K562 (cell line): ENCODE measurements around the gene SCG3. TPM values are rescaled to one million over a fixed set of nuclear protein-coding genes. Genes with fewer than 3 reads are reported as not detected.

ENCODE experiments used
- ATAC-seq: fragments of 200-7000 bp; cut with Tn5 transposase; 3 replicates; pipeline ENCODE4 v1.9.1; 2020; ENCODE audit warnings: moderate library complexity
- BruUV-seq: library from RNA; stranded (reverse); fragments of 400-500 nt; replicated peaks from 2 replicates; lab custom pipeline; 2021; lab: Mats Ljungman, UMichigan
- CTCF ChIA-PET: fragments of 300-600 bp; formaldehyde crosslinking; extraction: SDS; loops from one replicate; lab custom pipeline; 2021; ENCODE audit warnings: low intra/inter-chr PET ratio; lab: Yijun Ruan, JAX
- POLR2A ChIA-PET: fragments of 300-600, 350-650 bp; sonication (Branson Sonifier 250); formaldehyde crosslinking; extraction: SDS; loops from one replicate; lab custom pipeline; 2021; ENCODE audit warnings: antibody characterized with exemption, inconsistent platforms; lab: Yijun Ruan, JAX
- DNase-seq, 4 experiments: peaks; one replicate each; pipeline versions ENCODE4 v3.0.0 to v3.0.0-alpha.2; 2011 to 2018; ENCODE audit warnings: low spot score in 3 of 4, mixed read lengths in 3 of 4; ENCODE audit errors: extremely low read depth in 1 of 4
- FAIRE-seq: peaks from 2 replicates; lab custom pipeline; 2011; peaks lifted over from hg19 to GRCh38; lab: Jason Lieb, UNC
- H2AFZ ChIP-seq: 2 replicates; pipeline ENCODE4 v1.6.0; 2011; ENCODE audit warnings: low read depth, low read length, control low read depth, inconsistent platforms
- H3K27ac ChIP-seq: fragments of 200-600 bp; 3 replicates; pipeline ENCODE4 v1.8.0; 2011; ENCODE audit warnings: low read depth, mild to moderate bottlenecking, control low read depth, inconsistent platforms, low read length, moderate library complexity, mixed read lengths; ENCODE audit errors: extremely low read depth
- H3K27me3 ChIP-seq, 2 experiments: fragments of 300-600 bp in 1 of 2; 2 replicates in 1 of 2; 3 replicates in 1 of 2; pipeline versions ENCODE4 v1.6.0 to v1.8.0; 2011; ENCODE audit warnings: inconsistent platforms in 2 of 2, low read length in 2 of 2, mild to moderate bottlenecking in 1 of 2, mixed read lengths in 1 of 2, moderate library complexity in 1 of 2; ENCODE audit not compliant: control insufficient read depth in 2 of 2, insufficient read depth in 2 of 2
- H3K36me3 ChIP-seq: fragments of 300-600 bp; 3 replicates; pipeline ENCODE4 v1.8.0; 2011; ENCODE audit warnings: mild to moderate bottlenecking, low read length, inconsistent platforms; ENCODE audit not compliant: control insufficient read depth, insufficient read depth
- H3K4me1 ChIP-seq, 2 experiments: fragments of 200-600 bp in 1 of 2; replicated peaks in 1 of 2; 2 replicates in 1 of 2; 3 replicates in 1 of 2; pipeline versions ENCODE4 v1.5.1 to v1.8.0; 2011; ENCODE audit warnings: inconsistent platforms in 2 of 2, low read length in 2 of 2, mild to moderate bottlenecking in 1 of 2, mixed read lengths in 1 of 2, moderate library complexity in 1 of 2; ENCODE audit not compliant: control insufficient read depth in 2 of 2, insufficient read depth in 2 of 2
- H3K4me2 ChIP-seq: 2 replicates; pipeline ENCODE4 v1.6.1; 2011; ENCODE audit warnings: low read length, control low read depth, inconsistent platforms, mixed read lengths; ENCODE audit not compliant: insufficient read depth
- H3K4me3 ChIP-seq: fragments of 200-600 bp; sonication (generic), shearing (Covaris generic); 2 replicates; pipeline ENCODE4 v1.5.1; 2016; ENCODE audit warnings: control low read depth, inconsistent platforms
- H3K79me2 ChIP-seq: fragments of 200-600 bp; 3 replicates; pipeline ENCODE4 v1.8.0; 2011; ENCODE audit warnings: low read length, inconsistent platforms; ENCODE audit not compliant: control insufficient read depth, insufficient read depth
- H3K9ac ChIP-seq, 2 experiments: 2 replicates each; pipeline versions ENCODE4 v1.6.0 to v1.6.1; 2011; ENCODE audit warnings: low read depth in 2 of 2, low read length in 2 of 2, control low read depth in 1 of 2, inconsistent platforms in 1 of 2, mild to moderate bottlenecking in 1 of 2, mixed read lengths in 1 of 2; ENCODE audit not compliant: insufficient read depth in 1 of 2
- H3K9me1 ChIP-seq: one replicate; pipeline ENCODE4 v1.6.0; 2011; ENCODE audit warnings: inconsistent platforms, mild to moderate bottlenecking, low read length, moderate library complexity; ENCODE audit not compliant: control insufficient read depth, insufficient read depth
- H3K9me3 ChIP-seq: replicated peaks from 2 replicates; pipeline ENCODE4 v1.5.1; 2011; ENCODE audit warnings: low read depth, low read length, inconsistent platforms; ENCODE audit not compliant: control insufficient read depth, insufficient read depth
- H4K20me1 ChIP-seq: replicated peaks from 2 replicates; pipeline ENCODE4 v1.6.1; 2011; ENCODE audit warnings: low read length, inconsistent platforms, mixed read lengths; ENCODE audit not compliant: control insufficient read depth, insufficient read depth
- ARHGAP35 ChIP-seq: fragments of 450-650 bp; IDR thresholded peaks from 2 replicates; pipeline ENCODE4 v1.6.1; 2018; ENCODE audit not compliant: partially characterized antibody
- CEBPG ChIP-seq, 3 experiments: fragments of 200-800 bp in 1 of 3; sonication (Bioruptor generic) in 1 of 3; sonication (generic) in 1 of 3; formaldehyde crosslinking in 1 of 3; IDR thresholded peaks in 2 of 3; conservative IDR thresholded peaks in 1 of 3; 2 replicates each; pipeline versions ENCODE4 v1.6.1 to v1.8.0; 2016 to 2022; ENCODE audit warnings: missing compliant biosample characterization in 2 of 3, missing genetic modification characterization in 2 of 3, mild to moderate bottlenecking in 1 of 3, missing genetic modification reagents in 1 of 3
- CXXC5 ChIP-seq: fragments of 250-450 bp; sonication (Bioruptor Pico); IDR thresholded peaks from 2 replicates; pipeline ENCODE4 v1.8.0; 2022; ENCODE audit warnings: inconsistent platforms, mild to moderate bottlenecking, moderate library complexity
- NCOR1 ChIP-seq: fragments of 450-650 bp; IDR thresholded peaks from 2 replicates; pipeline ENCODE4 v1.6.1; 2016; ENCODE audit warnings: mild to moderate bottlenecking, moderate library complexity
- RBM14 ChIP-seq: fragments of 200-400 bp; formaldehyde crosslinking; IDR thresholded peaks from 2 replicates; pipeline ENCODE4 v1.6.1; 2018; ENCODE audit warnings: low read depth, mild to moderate bottlenecking, low read length, moderate library complexity, borderline replicate concordance; ENCODE audit not compliant: insufficient read depth
- SRSF3 ChIP-seq: fragments of 200-400 bp; formaldehyde crosslinking; IDR thresholded peaks from 2 replicates; pipeline ENCODE4 v1.6.1; 2016; ENCODE audit warnings: mild to moderate bottlenecking, low read length, moderate library complexity; ENCODE audit not compliant: insufficient read depth
- TAL1 ChIP-seq: fragments of 450-650 bp; IDR thresholded peaks from 2 replicates; pipeline ENCODE4 v1.6.1; 2016; ENCODE audit warnings: mild to moderate bottlenecking
- TEAD2 ChIP-seq: fragments of 450-650 bp; IDR thresholded peaks from 2 replicates; pipeline ENCODE4 v1.6.1; 2016; ENCODE audit warnings: missing genetic modification characterization, control low read depth, missing compliant biosample characterization
- ZNF165 ChIP-seq: fragments of 250-450 bp; sonication (Bioruptor Pico); IDR thresholded peaks from 2 replicates; pipeline ENCODE4 v1.4.0; 2020; ENCODE audit warnings: borderline replicate concordance
- WGBS: fragments of 100-300 bp; shearing (Covaris generic); methylation state at CpG from one replicate; pipeline ENCODE4 v1.1.6; 2016; ENCODE audit warnings: low coverage, mixed read lengths; ENCODE audit not compliant: insufficient coverage; ENCODE audit errors: missing lambda C conversion rate; 5-methylcytosine and 5-hydroxymethylcytosine counted together
- in situ Hi-C: fragments of 300-500 bp; cut with MboI; formaldehyde crosslinking; loops from 4 replicates; pipeline ENCODE4 v1.15.0; 2018; ENCODE audit warnings: inconsistent platforms, mixed read lengths
- intact Hi-C: fragments of 100-400 bp; cut with micrococcal nuclease; formaldehyde crosslinking; loops from 2 replicates; pipeline ENCODE4 v1.14.2; 2022
- polyA plus RNA-seq, 8 experiments: library from polyadenylated mRNA; depleted of rRNA in 4 of 8; stranded (reverse) in 5 of 8; unstranded in 3 of 8; fragments of >200 nt; fragmentation: Nextera tagmentation in 2 of 8; fragmentation: Illumina TruSeq in 1 of 8; extraction: Ambion mirVana in 2 of 8; extraction: Trizol in 1 of 8; gene quantifications; 2 replicates each; pipeline versions ENCODE4 v1.2.1 to v1.2.3, GENCODE V29; 2011 to 2014; ENCODE audit warnings: inconsistent platforms in 1 of 8, missing spikeins in 1 of 8
- total RNA-seq, 7 experiments: library from RNA; depleted of rRNA in 6 of 7; stranded (reverse); fragments of >200 nt in 6 of 7; fragmentation: Illumina TruSeq in 2 of 7; extraction: Trizol in 2 of 7; gene quantifications; 2 replicates each; pipeline versions ENCODE4 v1.2.1 to v1.2.3, GENCODE V29; 2011 to 2021; ENCODE audit warnings: low replicate concordance in 1 of 7
- TF ChIP-seq, protein P1 (sequence below): fragments of 150-350 bp; conservative IDR thresholded peaks from 2 replicates; pipeline ENCODE4 v1.6.1; 2014; ENCODE audit warnings: low read length
- TF ChIP-seq, protein P2 (sequence below): sonication (generic); formaldehyde crosslinking; IDR thresholded peaks from 2 replicates; pipeline ENCODE4 v1.8.0; 2022; ENCODE audit warnings: mild to moderate bottlenecking, missing genetic modification reagents, borderline replicate concordance
- TF ChIP-seq, protein P3 (sequence below): sonication (generic); formaldehyde crosslinking; IDR thresholded peaks from 2 replicates; pipeline ENCODE4 v1.8.0; 2023; ENCODE audit warnings: mild to moderate bottlenecking, missing genetic modification reagents

The SCG3 gene
- total and polyA plus RNA-seq, 9 of the 15 experiments (the other 6 are each of a cell fraction or from before 2014, with no cell fraction given): 13.0 to 43.8 (median 21.0) TPM

DNA sequence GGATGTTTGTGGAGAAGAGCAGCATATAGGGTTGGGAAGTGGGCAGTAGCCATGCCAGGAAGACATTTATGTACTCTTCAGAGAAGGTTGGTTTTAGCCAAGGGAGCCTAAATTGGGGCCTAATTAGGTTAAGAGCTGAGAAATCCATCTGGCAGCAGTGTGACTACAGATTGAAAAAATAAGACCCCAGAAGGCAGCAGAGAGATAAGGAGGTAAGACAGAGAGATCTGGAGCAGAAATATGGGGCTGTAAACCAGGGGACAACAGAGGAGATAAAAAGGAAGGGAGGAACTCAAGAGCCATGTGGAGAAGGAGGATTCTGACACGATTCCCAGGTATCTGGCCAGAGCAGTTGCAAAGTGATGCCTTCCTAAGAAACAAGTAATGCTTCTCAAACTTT is 32.9 kb downstream of the SCG3 start (continued):
- TF ChIP-seq, protein P1, sequence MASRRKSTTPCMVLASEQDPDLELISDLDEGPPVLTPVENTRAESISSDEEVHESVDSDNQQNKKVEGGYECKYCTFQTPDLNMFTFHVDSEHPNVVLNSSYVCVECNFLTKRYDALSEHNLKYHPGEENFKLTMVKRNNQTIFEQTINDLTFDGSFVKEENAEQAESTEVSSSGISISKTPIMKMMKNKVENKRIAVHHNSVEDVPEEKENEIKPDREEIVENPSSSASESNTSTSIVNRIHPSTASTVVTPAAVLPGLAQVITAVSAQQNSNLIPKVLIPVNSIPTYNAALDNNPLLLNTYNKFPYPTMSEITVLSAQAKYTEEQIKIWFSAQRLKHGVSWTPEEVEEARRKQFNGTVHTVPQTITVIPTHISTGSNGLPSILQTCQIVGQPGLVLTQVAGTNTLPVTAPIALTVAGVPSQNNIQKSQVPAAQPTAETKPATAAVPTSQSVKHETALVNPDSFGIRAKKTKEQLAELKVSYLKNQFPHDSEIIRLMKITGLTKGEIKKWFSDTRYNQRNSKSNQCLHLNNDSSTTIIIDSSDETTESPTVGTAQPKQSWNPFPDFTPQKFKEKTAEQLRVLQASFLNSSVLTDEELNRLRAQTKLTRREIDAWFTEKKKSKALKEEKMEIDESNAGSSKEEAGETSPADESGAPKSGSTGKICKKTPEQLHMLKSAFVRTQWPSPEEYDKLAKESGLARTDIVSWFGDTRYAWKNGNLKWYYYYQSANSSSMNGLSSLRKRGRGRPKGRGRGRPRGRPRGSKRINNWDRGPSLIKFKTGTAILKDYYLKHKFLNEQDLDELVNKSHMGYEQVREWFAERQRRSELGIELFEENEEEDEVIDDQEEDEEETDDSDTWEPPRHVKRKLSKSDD: no peak
- TF ChIP-seq TAL1: peak; percentile 34; the same call in 1 of the 2 replicates
- no peak for TF ChIP-seq TEAD2 (tag)

DNA sequence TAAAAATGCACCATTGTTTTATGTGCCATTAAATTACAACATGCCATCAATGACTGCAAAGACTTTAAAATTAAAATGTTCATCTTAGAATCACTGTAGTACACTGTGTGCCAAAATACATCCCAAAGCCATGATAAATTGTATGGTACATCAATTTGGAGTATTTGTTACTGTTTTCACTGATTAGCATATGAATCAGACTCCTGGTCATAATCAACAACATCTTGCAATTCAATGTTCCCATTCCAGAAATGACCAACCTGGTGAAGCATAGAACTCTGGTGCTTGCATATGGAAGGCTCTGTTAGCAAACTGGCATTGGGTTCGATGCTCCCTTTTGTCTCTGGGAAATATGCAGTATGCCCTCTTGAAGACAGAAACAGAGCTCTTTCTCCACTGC is 33.6 kb downstream of the SCG3 start:
- in situ Hi-C loops: no loop called here

More for the DNA sequence above, 33.6 kb downstream of the SCG3 start:
- CTCF ChIA-PET: no interaction called here
- peaks cover 17% of the 10 kb centered on the region; the same call in 2 of the 3 replicates for H3K36me3 ChIP-seq
- no peak overlapping the region for H3K9ac ChIP-seq
- no peaks in the 10 kb centered on the region for H3K9me1 ChIP-seq
- no peak overlapping the region for H2AFZ ChIP-seq
- intact Hi-C loops: no loop called here
- TF ChIP-seq NCOR1 (no peak), SRSF3 (no peak), CXXC5 (CRISPR knock-in tag) (no peak), ZNF165 (no peak), CEBPG (CRISPR knock-in tag; IDR thresholded peaks at IDR 0.05) (no peak), CEBPG (tag; conservative IDR thresholded peaks at IDR 0.05 in 1 of 2, IDR thresholded peaks at IDR 0.05 in 1 of 2) (no peak), RBM14 (no peak), ARHGAP35 (no peak)
- TF ChIP-seq, protein P2, sequence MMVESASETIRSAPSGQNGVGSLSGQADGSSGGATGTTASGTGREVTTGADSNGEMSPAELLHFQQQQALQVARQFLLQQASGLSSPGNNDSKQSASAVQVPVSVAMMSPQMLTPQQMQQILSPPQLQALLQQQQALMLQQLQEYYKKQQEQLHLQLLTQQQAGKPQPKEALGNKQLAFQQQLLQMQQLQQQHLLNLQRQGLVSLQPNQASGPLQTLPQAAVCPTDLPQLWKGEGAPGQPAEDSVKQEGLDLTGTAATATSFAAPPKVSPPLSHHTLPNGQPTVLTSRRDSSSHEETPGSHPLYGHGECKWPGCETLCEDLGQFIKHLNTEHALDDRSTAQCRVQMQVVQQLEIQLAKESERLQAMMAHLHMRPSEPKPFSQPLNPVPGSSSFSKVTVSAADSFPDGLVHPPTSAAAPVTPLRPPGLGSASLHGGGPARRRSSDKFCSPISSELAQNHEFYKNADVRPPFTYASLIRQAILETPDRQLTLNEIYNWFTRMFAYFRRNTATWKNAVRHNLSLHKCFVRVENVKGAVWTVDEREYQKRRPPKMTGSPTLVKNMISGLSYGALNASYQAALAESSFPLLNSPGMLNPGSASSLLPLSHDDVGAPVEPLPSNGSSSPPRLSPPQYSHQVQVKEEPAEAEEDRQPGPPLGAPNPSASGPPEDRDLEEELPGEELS (CRISPR knock-in tag): no peak
- TF ChIP-seq, protein P3, sequence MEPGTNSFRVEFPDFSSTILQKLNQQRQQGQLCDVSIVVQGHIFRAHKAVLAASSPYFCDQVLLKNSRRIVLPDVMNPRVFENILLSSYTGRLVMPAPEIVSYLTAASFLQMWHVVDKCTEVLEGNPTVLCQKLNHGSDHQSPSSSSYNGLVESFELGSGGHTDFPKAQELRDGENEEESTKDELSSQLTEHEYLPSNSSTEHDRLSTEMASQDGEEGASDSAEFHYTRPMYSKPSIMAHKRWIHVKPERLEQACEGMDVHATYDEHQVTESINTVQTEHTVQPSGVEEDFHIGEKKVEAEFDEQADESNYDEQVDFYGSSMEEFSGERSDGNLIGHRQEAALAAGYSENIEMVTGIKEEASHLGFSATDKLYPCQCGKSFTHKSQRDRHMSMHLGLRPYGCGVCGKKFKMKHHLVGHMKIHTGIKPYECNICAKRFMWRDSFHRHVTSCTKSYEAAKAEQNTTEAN (CRISPR knock-in tag): no peak
- no peak overlapping the region for H3K27ac ChIP-seq
- H4K20me1 ChIP-seq: no peaks in the 10 kb centered on the region
- no peaks in the 10 kb centered on the region for H3K9me3 ChIP-seq
- H3K4me3 ChIP-seq: no peak overlapping the region
- H3K4me2 ChIP-seq: no peak overlapping the region
- no TSS peak for BruUV-seq
- H3K27me3 ChIP-seq: no peaks in the 10 kb centered on the region
- peaks cover 0 to 3% of the 10 kb centered on the region in 2 experiments; a peak in 2 of 5 replicates for H3K4me1 ChIP-seq
- FAIRE-seq (peak; percentile 6), ATAC-seq (no peak), DNase-seq (no peak)
- no peaks in the 10 kb centered on the region for H3K79me2 ChIP-seq
- 18% methylated on average over 1 of the region's 1 CpG for WGBS
- POLR2A ChIA-PET: no interaction called here
